ENCODE results near the gene ABCB10. TPM values are rescaled to one million over a fixed set of nuclear protein-coding genes. Genes with fewer than 3 reads are reported as not detected.
"Not testable (repeated sequence)": the region's sequence is repeated elsewhere in the genome, so short reads cannot be mapped to it uniquely, and the experiment has no call there.

ABCB10 gene
- total RNA-seq, 2 experiments from 2014 or later = 18.9 to 19.1 TPM

- DNase-seq = peak; percentile 75
- no peak overlapping the region for H3K4me3 Mint-ChIP-seq
- H3K4me1 Mint-ChIP-seq (ENCODE audit: low read depth) = peaks cover 8% of the 10 kb centered on the region
- H3K27ac Mint-ChIP-seq = no peak overlapping the region
- intact Hi-C loops (cut with micrococcal nuclease) = loop anchor here (1.0 to 10.0 kb wide), 2 partner anchors 256 to 850 kb away; no protein-coding TSS in a partner anchor
- no peaks in the 10 kb centered on the region for H3K27me3 Mint-ChIP-seq (ENCODE audit: low read depth)
- peaks cover 2% of the 10 kb centered on the region for H3K36me3 Mint-ChIP-seq (ENCODE audit: low read depth)
- H3K9me3 Mint-ChIP-seq = no peaks in the 10 kb centered on the region
- CTCF ChIA-PET = interaction anchor here (0.6 to 2.1 kb wide), 7 partner anchors 16 to 858 kb away, joined by 3 to 9 read pairs (median 3); no protein-coding TSS in a partner anchor
These were observed 43.8 kb downstream of the ABCB10 start for GRCh38 chr1:229514578-229515275.

GRCh38 chr1:229511625-229512024 is 46.9 kb downstream of the ABCB10 start:
- H3K36me3 Mint-ChIP-seq (ENCODE audit: low read depth); CTCF ChIA-PET; H3K9me3 Mint-ChIP-seq; H3K4me3 Mint-ChIP-seq; H3K27ac Mint-ChIP-seq; H3K27me3 Mint-ChIP-seq (ENCODE audit: low read depth); DNase-seq: not testable (repeated sequence)
- H3K4me1 Mint-ChIP-seq (ENCODE audit: low read depth) = peaks cover 21% of the 10 kb centered on the region
- intact Hi-C loops (cut with micrococcal nuclease) = loop anchor here (10.0 kb wide), 1 partner anchor 847 kb away; no protein-coding TSS in a partner anchor

- H3K27ac Mint-ChIP-seq; H3K36me3 Mint-ChIP-seq (ENCODE audit: low read depth); H3K4me3 Mint-ChIP-seq; DNase-seq; H3K9me3 Mint-ChIP-seq; H3K27me3 Mint-ChIP-seq (ENCODE audit: low read depth); CTCF ChIA-PET: not testable (repeated sequence)
- intact Hi-C loops (cut with micrococcal nuclease) = loop anchor here (10.0 kb wide), 1 partner anchor 846 kb away; no protein-coding TSS in a partner anchor
- peaks cover 25% of the 10 kb centered on the region for H3K4me1 Mint-ChIP-seq (ENCODE audit: low read depth)
These were observed 47.3 kb downstream of the ABCB10 start for GRCh38 chr1:229511201-229511600.

- CTCF ChIA-PET = no interaction called here
These were observed 48.9 kb downstream of the ABCB10 start for GRCh38 chr1:229509576-229509975.

GRCh38 chr1:229508823-229509337 is 49.6 kb downstream of the ABCB10 start:
- Mint-ChIP-seq H3K4me1 (ENCODE audit: low read depth) (peaks cover 25% of the 10 kb centered on the region), H3K9me3 (no peaks in the 10 kb centered on the region), H3K36me3 (ENCODE audit: low read depth) (peaks cover 12% of the 10 kb centered on the region), H3K27ac (peak overlapping the region; percentile 91), H3K4me3 (peak overlapping the region; percentile 91), H3K27me3 (ENCODE audit: low read depth) (no peaks in the 10 kb centered on the region)
- intact Hi-C loops (cut with micrococcal nuclease) = loop anchor here (1.0 to 10.0 kb wide), 6 partner anchors 50 to 806 kb away; partner anchors contain the start of genes CCSAP, RAB4A, TAF5L and URB2
- DNase-seq = no peak
- CTCF ChIA-PET = interaction anchor here (1.0 to 1.7 kb wide), 7 partner anchors 27 to 844 kb away, joined by 3 to 7 read pairs (median 4); partner anchors contain the start of genes ABCB10 and CCSAP

More at GRCh38 chr1:229509576-229509975, 48.9 kb downstream of the ABCB10 start:
- Mint-ChIP-seq H3K27ac (no peak overlapping the region), H3K4me3 (peak overlapping the region; percentile 91), H3K9me3 (no peaks in the 10 kb centered on the region), H3K4me1 (ENCODE audit: low read depth) (peaks cover 28% of the 10 kb centered on the region), H3K36me3 (ENCODE audit: low read depth) (peaks cover 9% of the 10 kb centered on the region), H3K27me3 (ENCODE audit: low read depth) (no peaks in the 10 kb centered on the region)
- DNase-seq = no peak
- intact Hi-C loops (cut with micrococcal nuclease) = loop anchor here (5.0 to 10.0 kb wide), 2 partner anchors 237 to 805 kb away; partner anchors contain the start of gene RAB4A

GRCh38 chr1:229507951-229508822 is 50.3 kb downstream of the ABCB10 start, which contains the start of gene NUP133:
NUP133 (minus strand) TSS chr1:229508341; CDS start chr1:229508249, 92 bp downstream.
- DNase-seq = peak; percentile 99
- intact Hi-C loops (cut with micrococcal nuclease) = loop anchor here (1.0 to 10.0 kb wide), 6 partner anchors 51 to 807 kb away; partner anchors contain the start of genes CCSAP, RAB4A, TAF5L and URB2
- Mint-ChIP-seq H3K4me1 (ENCODE audit: low read depth) (peaks cover 25% of the 10 kb centered on the region), H3K36me3 (ENCODE audit: low read depth) (peaks cover 12% of the 10 kb centered on the region), H3K27me3 (ENCODE audit: low read depth) (no peaks in the 10 kb centered on the region), H3K9me3 (no peaks in the 10 kb centered on the region), H3K4me3 (peak within 1 kb of the TSS; percentile 91), H3K27ac (peak within 1 kb of the TSS; percentile 91)
- CTCF ChIA-PET = interaction anchor here (1.0 to 1.7 kb wide), 7 partner anchors 28 to 844 kb away, joined by 3 to 7 read pairs (median 4); partner anchors contain the start of genes ABCB10 and CCSAP

- H3K4me3 Mint-ChIP-seq = peak overlapping the region; percentile 91
- no peaks in the 10 kb centered on the region for H3K9me3 Mint-ChIP-seq
- H3K27me3 Mint-ChIP-seq (ENCODE audit: low read depth) = no peaks in the 10 kb centered on the region
- peak overlapping the region; percentile 91 for H3K27ac Mint-ChIP-seq
- intact Hi-C loops (cut with micrococcal nuclease) = loop anchor here (5.0 to 10.0 kb wide), 2 partner anchors 235 to 807 kb away; partner anchors contain the start of gene RAB4A
- peaks cover 25% of the 10 kb centered on the region for H3K4me1 Mint-ChIP-seq (ENCODE audit: low read depth)
- no peak for DNase-seq
- CTCF ChIA-PET = interaction anchor here (1.3 to 1.7 kb wide), 2 partner anchors 29 to 843 kb away, joined by 5 to 6 read pairs; no protein-coding TSS in a partner anchor
- peaks cover 13% of the 10 kb centered on the region for H3K36me3 Mint-ChIP-seq (ENCODE audit: low read depth)
These were observed 51.0 kb downstream of the ABCB10 start for GRCh38 chr1:229507502-229507901.

- H3K27me3 Mint-ChIP-seq (ENCODE audit: low read depth) = no peaks in the 10 kb centered on the region
- no peaks in the 10 kb centered on the region for H3K9me3 Mint-ChIP-seq
- H3K27ac Mint-ChIP-seq = no peak overlapping the region
- CTCF ChIA-PET = no interaction called here
- peak overlapping the region; percentile 91 for H3K4me3 Mint-ChIP-seq
- H3K4me1 Mint-ChIP-seq (ENCODE audit: low read depth) = peaks cover 25% of the 10 kb centered on the region
- DNase-seq = no peak
- peaks cover 17% of the 10 kb centered on the region for H3K36me3 Mint-ChIP-seq (ENCODE audit: low read depth)
- intact Hi-C loops (cut with micrococcal nuclease) = loop anchor here (5.0 to 10.0 kb wide), 2 partner anchors 234 to 808 kb away; partner anchors contain the start of gene RAB4A
These were observed 51.9 kb downstream of the ABCB10 start for GRCh38 chr1:229506633-229507032.

- H3K9me3 Mint-ChIP-seq = no peaks in the 10 kb centered on the region
- DNase-seq = no peak
- CTCF ChIA-PET = interaction anchor here (2.1 kb wide), 1 partner anchor 14 kb away, joined by 7 read pairs; no protein-coding TSS in a partner anchor
- H3K27me3 Mint-ChIP-seq (ENCODE audit: low read depth) = no peaks in the 10 kb centered on the region
- intact Hi-C loops (cut with micrococcal nuclease) = no loop called here
- peaks cover 31% of the 10 kb centered on the region for H3K36me3 Mint-ChIP-seq (ENCODE audit: low read depth)
- H3K4me1 Mint-ChIP-seq (ENCODE audit: low read depth) = no peaks in the 10 kb centered on the region
- no peak overlapping the region for H3K4me3 Mint-ChIP-seq
- no peak overlapping the region for H3K27ac Mint-ChIP-seq
These were observed 62.7 kb downstream of the ABCB10 start for GRCh38 chr1:229495782-229496181.

- intact Hi-C loops (cut with micrococcal nuclease) = no loop called here
- Mint-ChIP-seq H3K27ac (no peak overlapping the region), H3K27me3 (ENCODE audit: low read depth) (no peaks in the 10 kb centered on the region), H3K4me3 (no peak overlapping the region), H3K36me3 (ENCODE audit: low read depth) (peaks cover 32% of the 10 kb centered on the region), H3K9me3 (no peaks in the 10 kb centered on the region), H3K4me1 (ENCODE audit: low read depth) (no peaks in the 10 kb centered on the region)
- CTCF ChIA-PET = interaction anchor here (1.0 kb wide), 1 partner anchor 28 kb away, joined by 3 read pairs; no protein-coding TSS in a partner anchor
- no peak for DNase-seq
These were observed 71.3 kb downstream of the ABCB10 start for GRCh38 chr1:229487181-229487580.

GRCh38 chr1:229485318-229485717 is 73.2 kb downstream of the ABCB10 start:
- intact Hi-C loops (cut with micrococcal nuclease) = no loop called here
- Mint-ChIP-seq H3K27ac (no peak overlapping the region), H3K36me3 (ENCODE audit: low read depth) (peaks cover 32% of the 10 kb centered on the region), H3K4me3 (no peak overlapping the region), H3K4me1 (ENCODE audit: low read depth) (no peaks in the 10 kb centered on the region), H3K27me3 (ENCODE audit: low read depth) (no peaks in the 10 kb centered on the region), H3K9me3 (no peaks in the 10 kb centered on the region)
- no peak for DNase-seq
- CTCF ChIA-PET = interaction anchor here (0.7 kb wide), 1 partner anchor 64 kb away, joined by 3 read pairs; no protein-coding TSS in a partner anchor
